Fibroblast of upper back skin (primary cell): ENCODE results near the gene CORO2B.
A peak's percentile ranks its signal among the peaks of the same experiment; 100 is the strongest.

Source experiments
- DNase-seq: peaks from one replicate; pipeline ENCODE4 v3.0.0-alpha.2; 2013

Gene CORO2B

DNA sequence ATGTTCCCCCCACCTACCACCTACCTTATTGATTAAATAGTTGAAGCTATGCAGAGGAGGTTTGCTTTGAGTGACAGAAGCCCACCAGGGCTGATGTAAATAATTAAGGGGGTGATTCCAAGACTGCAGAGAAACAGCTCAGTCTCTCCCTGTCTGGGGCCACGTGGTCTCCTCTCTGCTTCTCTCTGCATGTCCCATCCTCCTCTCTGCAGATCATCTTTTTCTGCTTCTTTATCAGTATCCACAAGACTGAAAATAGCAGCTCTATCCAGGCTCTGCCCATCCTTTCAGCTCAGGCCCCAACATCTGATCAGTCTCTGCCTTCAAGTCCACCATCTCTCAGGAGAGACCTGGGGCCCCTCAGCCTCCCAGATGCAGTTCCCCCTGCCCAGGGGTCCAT, 131.1 kb downstream of the CORO2B start:
- DNase-seq: no peak

GRCh38 chr15:68710536-68710935, 131.7 kb downstream of the CORO2B start:
- DNase-seq: no peak

GRCh38 chr15:68711406-68711805, 132.6 kb downstream of the CORO2B start:
- no peak for DNase-seq

GRCh38 chr15:68712886-68713285, 134.1 kb downstream of the CORO2B start:
- no peak for DNase-seq

DNA sequence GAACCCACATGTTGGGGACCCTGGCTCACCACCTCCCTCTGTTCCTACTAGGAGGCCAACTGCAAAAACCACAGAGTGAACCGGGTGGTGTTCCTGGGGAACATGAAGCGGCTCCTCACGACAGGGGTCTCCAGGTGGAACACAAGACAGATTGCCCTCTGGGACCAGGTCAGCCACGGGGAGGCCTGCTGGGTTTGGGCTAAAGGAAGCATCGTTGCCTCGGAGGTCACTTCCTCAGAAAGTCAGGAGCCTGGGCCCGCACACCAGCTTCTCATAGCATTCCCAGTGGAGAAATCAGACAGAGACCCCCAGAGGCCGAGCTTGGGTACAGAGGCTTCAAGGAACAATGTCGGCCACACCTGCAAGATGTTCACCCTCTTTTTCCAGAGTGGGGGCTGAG, 135.1 kb downstream of the CORO2B start:
- DNase-seq: no peak

DNA sequence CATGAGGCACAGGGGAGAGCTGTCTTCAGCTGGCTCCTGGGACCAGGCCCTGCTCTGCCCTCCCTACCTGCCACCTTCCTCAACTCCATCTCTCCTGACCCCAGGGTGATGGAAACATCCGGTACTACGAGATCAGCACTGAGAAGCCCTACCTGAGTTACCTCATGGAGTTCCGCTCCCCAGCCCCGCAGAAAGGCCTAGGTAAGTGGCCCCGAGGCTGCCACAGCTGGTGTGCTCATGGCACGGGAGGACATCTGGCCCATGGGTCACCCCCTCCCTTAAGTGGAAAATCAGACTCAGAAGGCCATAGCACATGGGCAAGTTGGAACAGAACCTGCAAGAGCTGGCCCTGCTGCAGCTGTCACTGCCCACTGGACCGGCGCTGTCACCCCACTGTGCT, 136.3 kb downstream of the CORO2B start:
- no peak for DNase-seq

- no peak for DNase-seq
Observed at GRCh38 chr15:68717951-68718350, 139.2 kb downstream of the CORO2B start.

DNA sequence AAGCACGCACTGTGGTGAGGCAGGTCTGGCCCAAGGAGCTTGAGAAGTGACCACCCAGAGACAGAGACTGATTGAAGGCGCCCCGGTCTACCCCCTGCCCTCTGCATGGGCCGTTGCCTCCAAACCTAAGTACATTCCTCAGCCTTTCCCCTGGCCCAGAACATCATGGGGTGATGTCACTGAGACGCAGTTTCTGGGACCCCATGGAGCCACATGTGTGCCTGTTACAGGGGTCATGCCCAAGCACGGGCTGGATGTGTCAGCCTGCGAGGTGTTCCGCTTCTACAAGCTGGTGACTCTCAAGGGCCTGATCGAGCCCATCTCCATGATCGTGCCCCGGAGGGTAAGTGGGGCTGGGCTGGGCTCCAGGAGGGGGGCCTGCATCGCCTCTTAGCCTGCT, 139.7 kb downstream of the CORO2B start:
- DNase-seq: no peak

GRCh38 chr15:68719051-68719450, 140.3 kb downstream of the CORO2B start:
- DNase-seq: no peak

- DNase-seq: peak; percentile 44
Observed at GRCh38 chr15:68719672-68720071, 140.9 kb downstream of the CORO2B start.

DNA sequence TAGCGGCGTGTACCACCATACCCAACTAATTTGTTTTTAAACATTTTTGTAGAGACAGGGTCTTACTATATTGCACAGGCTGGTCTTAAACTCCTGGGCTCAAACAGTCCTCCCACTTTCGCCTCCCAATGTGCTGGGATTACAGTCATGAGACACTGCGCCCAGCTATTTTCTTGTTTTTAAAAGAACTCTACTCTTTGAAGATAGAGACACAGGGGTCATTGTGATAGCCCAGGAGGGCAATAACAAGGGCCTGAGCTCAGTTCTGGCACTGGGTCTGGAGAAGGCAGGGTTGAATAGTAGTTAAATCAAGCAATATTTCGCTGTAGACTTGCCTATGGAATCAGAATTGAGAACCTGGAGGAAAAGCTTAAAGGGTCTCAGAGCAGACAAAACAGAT, 143.1 kb downstream of the CORO2B start:
- DNase-seq: no peak

DNA sequence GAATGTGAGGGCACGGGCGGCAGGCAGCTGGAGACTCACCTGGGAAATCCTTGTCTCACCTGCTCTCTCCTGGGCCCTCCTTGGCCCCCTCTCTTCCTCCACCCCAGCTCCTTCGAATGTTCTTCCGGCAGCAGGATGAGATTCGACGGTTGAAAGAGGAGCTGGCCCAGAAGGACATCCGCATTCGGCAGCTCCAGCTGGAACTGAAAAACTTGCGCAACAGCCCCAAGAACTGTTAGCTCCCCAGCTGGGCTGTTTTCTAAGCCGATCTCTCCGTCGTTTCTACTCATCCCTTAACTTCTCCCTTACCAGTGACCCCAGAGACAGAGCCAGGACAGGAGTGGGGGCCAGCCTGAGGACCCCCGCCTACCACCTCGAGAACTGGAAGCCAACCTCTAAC, 146.9 kb downstream of the CORO2B start:
- DNase-seq: peak; percentile 36

DNA sequence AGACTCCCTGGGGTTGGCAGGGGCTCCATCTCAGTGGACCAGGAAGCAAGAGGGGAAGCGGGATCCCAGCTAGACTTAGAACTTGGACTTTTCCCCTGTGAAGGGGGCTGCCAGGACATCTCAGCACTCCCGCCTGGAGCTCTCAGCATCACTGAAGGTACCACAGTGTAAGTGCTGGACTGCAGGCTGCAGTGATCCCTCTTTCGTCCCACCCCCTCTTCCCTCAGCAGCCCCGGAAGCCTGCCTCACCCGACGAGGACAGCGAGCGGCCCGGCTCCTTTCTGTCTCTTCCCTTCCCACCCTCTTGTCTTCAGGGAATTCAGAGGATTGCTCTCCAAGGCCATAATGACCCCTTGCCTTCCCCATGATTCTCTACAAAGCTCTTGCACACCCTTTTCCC, 147.5 kb downstream of the CORO2B start:
- no peak for DNase-seq

GRCh38 chr15:68729789-68730411, 151.1 kb downstream of the CORO2B start:
- peak; percentile 63 for DNase-seq

DNA sequence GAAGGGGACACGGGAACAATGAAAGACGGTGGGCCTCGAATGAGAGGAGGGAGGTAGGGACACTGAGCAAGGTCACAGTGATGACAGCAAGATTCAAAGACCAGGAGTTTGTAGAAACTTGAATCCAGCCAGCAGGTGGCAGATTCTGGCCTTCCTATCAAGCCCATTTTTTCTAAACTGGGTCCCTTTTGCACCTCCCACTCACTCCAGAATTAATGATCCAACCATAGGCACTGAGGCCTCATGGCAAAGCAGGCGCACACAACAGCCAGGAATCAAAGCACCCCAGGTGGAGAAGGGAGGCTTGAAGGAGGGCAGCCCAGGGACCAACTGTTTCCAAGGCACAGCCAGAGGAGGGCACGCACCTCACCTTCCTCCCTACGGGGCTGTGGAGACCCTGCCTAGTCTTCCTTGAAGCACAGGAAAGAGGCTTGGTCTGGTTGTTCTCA, 151.7 kb downstream of the CORO2B start:
- DNase-seq: peak; percentile 48

- no peak for DNase-seq
Observed at GRCh38 chr15:68730976-68731897, 152.4 kb downstream of the CORO2B start.

- DNase-seq: no peak
Observed at GRCh38 chr15:68732451-68732850, 153.7 kb downstream of the CORO2B start.

DNA sequence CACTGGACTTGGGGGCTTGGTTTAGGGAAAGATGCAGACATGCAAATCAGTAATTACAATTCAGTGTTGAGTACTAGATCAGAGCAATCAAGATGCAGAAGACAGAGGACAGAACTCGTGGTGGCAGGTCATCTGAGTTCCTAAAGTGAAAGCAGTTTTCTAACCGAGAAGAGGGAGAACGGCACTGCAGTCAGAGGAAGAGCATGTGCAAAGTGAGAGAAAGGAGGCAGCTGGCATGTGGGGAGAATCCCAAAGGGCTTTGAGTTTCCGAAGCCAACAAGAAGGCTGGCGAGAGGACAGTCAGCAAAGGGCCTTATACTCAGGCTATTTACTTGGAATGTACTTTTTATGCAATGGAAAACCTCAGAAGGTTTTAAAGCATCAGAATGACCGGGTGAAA, 154.9 kb downstream of the CORO2B start:
- DNase-seq: no peak

DNA sequence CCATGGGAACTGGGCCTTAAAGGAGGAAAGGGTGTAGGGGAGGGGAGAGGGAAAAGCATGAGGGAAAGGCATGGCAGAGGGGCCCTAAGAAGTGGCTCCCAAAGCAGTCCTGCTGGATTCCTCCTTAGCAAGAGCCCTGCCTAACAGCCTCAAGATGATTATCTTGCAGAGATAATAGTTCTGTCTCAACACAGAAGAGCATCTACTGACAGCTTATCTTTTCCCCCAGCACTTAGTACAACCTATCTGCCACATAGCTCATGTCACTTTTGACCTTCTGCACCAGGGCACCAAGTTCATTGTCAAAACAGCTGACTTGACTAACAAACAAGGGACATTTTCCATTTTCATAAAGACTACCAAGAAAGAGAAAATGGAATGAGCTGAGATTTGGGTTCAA, 155.6 kb downstream of the CORO2B start:
- no peak for DNase-seq

GRCh38 chr15:68734881-68735280, 156.1 kb downstream of the CORO2B start:
- DNase-seq: no peak

- no peak for DNase-seq
Observed at GRCh38 chr15:68735610-68736009, 156.8 kb downstream of the CORO2B start.

DNA sequence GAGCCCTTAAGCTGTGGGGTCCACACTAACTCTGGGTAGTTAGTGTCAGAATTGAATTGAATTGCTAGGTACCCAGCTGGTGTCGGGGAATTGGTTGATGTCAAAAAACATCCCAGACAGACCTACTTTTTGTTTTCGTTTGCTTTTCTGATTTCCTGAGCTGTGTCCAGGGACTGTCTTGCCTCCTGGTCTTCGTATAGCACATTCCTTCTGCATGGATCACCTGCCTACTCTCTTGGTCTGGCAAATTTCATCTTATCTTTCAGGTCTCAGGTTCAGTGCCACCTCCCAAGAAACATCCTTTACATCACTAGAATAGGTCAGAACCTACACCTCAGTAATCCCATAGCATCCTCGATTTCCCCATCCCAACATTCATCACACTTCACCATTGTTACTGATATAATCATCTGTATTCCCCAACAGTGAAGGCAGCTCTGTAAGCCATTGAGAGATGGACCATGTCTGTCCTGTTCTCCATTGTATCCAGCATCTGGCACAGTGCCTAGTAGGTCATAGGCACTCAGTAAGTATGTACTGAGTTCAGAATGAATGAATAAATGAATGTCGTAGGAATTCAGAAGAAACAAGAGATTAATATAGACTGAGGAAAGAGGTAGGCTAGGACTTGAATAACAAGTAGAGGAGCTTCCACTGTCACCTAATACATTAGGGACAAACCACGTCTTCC, 160.7 kb downstream of the CORO2B start:
- no peak for DNase-seq

GRCh38 chr15:68743256-68743655, 164.5 kb downstream of the CORO2B start:
- no peak for DNase-seq

- no peak for DNase-seq
Observed at GRCh38 chr15:68749365-68749764, 170.6 kb downstream of the CORO2B start.
